K562 (cell line): ENCODE data around the gene DCAF5. TPM values are rescaled to one million over a fixed set of nuclear protein-coding genes. Genes with fewer than 3 reads are reported as not detected.

Experiments used
- ATF7 ChIP-seq: fragments of 450-650 bp; IDR thresholded peaks from 2 replicates; pipeline ENCODE4 v1.7.1; 2014; ENCODE audit warnings: mild to moderate bottlenecking, moderate library complexity
- CREB1 ChIP-seq, 2 experiments: sonication (generic) in 1 of 2; formaldehyde crosslinking in 1 of 2; IDR thresholded peaks; 2 replicates each; pipeline versions ENCODE4 v1.6.1 to v1.8.0; 2012 to 2022; ENCODE audit warnings: inconsistent platforms in 1 of 2, mild to moderate bottlenecking in 1 of 2, missing genetic modification reagents in 1 of 2, moderate library complexity in 1 of 2
- ETV6 ChIP-seq, 3 experiments: fragments of 150-350 bp in 1 of 3; sonication (generic) in 1 of 3; formaldehyde crosslinking in 1 of 3; IDR thresholded peaks; 2 replicates each; pipeline versions ENCODE4 v1.6.1 to v1.8.0; 2014 to 2022; ENCODE audit warnings: borderline replicate concordance in 2 of 3, low read depth in 2 of 3, antibody characterized with exemption in 1 of 3, low read length in 1 of 3, mild to moderate bottlenecking in 1 of 3, missing genetic modification reagents in 1 of 3
- L3MBTL2 ChIP-seq: fragments of 450-650 bp; IDR thresholded peaks from 2 replicates; pipeline ENCODE4 v1.6.1; 2016; ENCODE audit warnings: mild to moderate bottlenecking, moderate library complexity
- NR4A1 ChIP-seq, 2 experiments: fragments of 250-450 bp in 1 of 2; fragments of 450-650 bp in 1 of 2; sonication (Bioruptor Pico) in 1 of 2; IDR thresholded peaks; 2 replicates each; pipeline versions ENCODE4 v1.4.0 to v1.6.1; 2016 to 2020; ENCODE audit warnings: mild to moderate bottlenecking in 2 of 2, missing compliant biosample characterization in 1 of 2, missing genetic modification characterization in 1 of 2, moderate library complexity in 1 of 2
- USF1 ChIP-seq: sonication (generic); formaldehyde crosslinking; IDR thresholded peaks from 2 replicates; pipeline ENCODE4 v1.9.0; 2022; ENCODE audit warnings: mild to moderate bottlenecking, missing genetic modification reagents
- ZNF407 ChIP-seq: fragments of 450-650 bp; IDR thresholded peaks from 2 replicates; pipeline ENCODE4 v1.6.1; 2016; ENCODE audit warnings: low read depth
- ZNF584 ChIP-seq: fragments of 200-800 bp; sonication (Bioruptor generic); IDR thresholded peaks from 2 replicates; pipeline ENCODE4 v1.6.1; 2016; ENCODE audit warnings: low read depth, mild to moderate bottlenecking, missing genetic modification characterization, missing compliant biosample characterization
- polyA plus RNA-seq, 8 experiments: library from polyadenylated mRNA; depleted of rRNA in 4 of 8; stranded (reverse) in 5 of 8; unstranded in 3 of 8; fragments of >200 nt; fragmentation: Nextera tagmentation in 2 of 8; fragmentation: Illumina TruSeq in 1 of 8; extraction: Ambion mirVana in 2 of 8; extraction: Trizol in 1 of 8; gene quantifications; 2 replicates each; pipeline versions ENCODE4 v1.2.1 to v1.2.3, GENCODE V29; 2011 to 2014; ENCODE audit warnings: inconsistent platforms in 1 of 8, missing spikeins in 1 of 8
- total RNA-seq, 7 experiments: library from RNA; depleted of rRNA in 6 of 7; stranded (reverse); fragments of >200 nt in 6 of 7; fragmentation: Illumina TruSeq in 2 of 7; extraction: Trizol in 2 of 7; gene quantifications; 2 replicates each; pipeline versions ENCODE4 v1.2.1 to v1.2.3, GENCODE V29; 2011 to 2021; ENCODE audit warnings: low replicate concordance in 1 of 7

DCAF5 gene
- total and polyA plus RNA-seq, 9 of the 15 experiments (the other 6 are each of a cell fraction or from before 2014, with no cell fraction given): 5.6 to 24.1 (median 12.7) TPM

DNA sequence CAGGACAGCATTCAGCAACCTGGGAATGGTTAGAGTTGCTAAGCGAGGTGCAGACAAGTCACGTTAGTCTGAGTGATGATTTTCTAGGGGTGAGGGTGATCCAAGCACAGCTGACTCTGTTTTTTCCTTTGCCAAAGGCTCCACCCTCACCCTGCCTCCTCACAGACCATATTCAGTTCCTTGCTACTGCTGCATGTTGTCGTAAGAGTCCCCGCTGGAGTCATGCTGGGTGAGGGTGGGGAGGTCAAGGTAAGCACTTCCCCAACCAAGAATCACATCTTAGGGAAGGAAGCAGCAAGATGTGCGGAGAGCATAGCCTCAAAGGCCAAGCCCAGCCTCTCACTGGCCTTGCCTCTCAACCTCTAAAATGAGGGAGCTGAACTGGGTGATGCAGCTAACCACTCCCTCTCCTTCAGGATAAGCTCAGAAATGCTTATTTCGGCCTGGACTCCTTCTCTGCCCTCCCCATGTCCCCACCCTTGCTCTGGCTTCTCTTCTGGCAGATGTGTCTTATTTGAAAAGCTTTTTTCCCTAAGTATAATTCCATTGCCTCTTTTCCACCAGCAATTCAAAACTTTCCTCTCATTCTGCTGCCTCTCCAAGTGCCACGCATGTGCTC, 107.0 kb downstream of the DCAF5 start (continued):
- no peak for TF ChIP-seq ZNF407
- no peak for TF ChIP-seq ZNF584 (CRISPR knock-in tag)
- no peak for TF ChIP-seq ETV6 (IDR thresholded peaks at IDR 0.05; ENCODE audit: borderline replicate concordance in 1 of 2, low read depth in 2 of 2, low read length in 1 of 2)
- TF ChIP-seq ETV6 (CRISPR knock-in tag; IDR thresholded peaks at IDR 0.05; ENCODE audit: borderline replicate concordance): no peak
- no peak for TF ChIP-seq ATF7
- no peak for TF ChIP-seq NR4A1 (CRISPR knock-in tag; IDR thresholded peaks at IDR 0.05)
- no peak for TF ChIP-seq NR4A1 (tag; IDR thresholded peaks at IDR 0.05)
- TF ChIP-seq CREB1 (IDR thresholded peaks at IDR 0.05): no peak
- TF ChIP-seq CREB1 (CRISPR knock-in tag; IDR thresholded peaks at IDR 0.05): no peak
- TF ChIP-seq L3MBTL2: no peak
- no peak for TF ChIP-seq USF1 (CRISPR knock-in tag)
